NK-92 (cell line): ENCODE measurements around the gene REPS2.

ENCODE experiments used
- DNase-seq: peaks from one replicate; lab custom pipeline; 2025; ENCODE audit not compliant: unreplicated experiment; lab: John Stamatoyannopoulos, UW

Gene REPS2

GRCh38 chrX:17078031-17078720 lies 131.7 kb downstream of the REPS2 start:
- no peak for DNase-seq

- no peak for DNase-seq
Observed at GRCh38 chrX:17081511-17081910, 135.1 kb downstream of the REPS2 start.

- no peak for DNase-seq
Observed at GRCh38 chrX:17081968-17082367, 135.5 kb downstream of the REPS2 start.

GRCh38 chrX:17082831-17083230 lies 136.4 kb downstream of the REPS2 start:
- no peak for DNase-seq

- no peak for DNase-seq
Observed at GRCh38 chrX:17086317-17086716, 139.9 kb downstream of the REPS2 start.

GRCh38 chrX:17095161-17095560 lies 148.7 kb downstream of the REPS2 start:
- no peak for DNase-seq

- DNase-seq: no peak
Observed at GRCh38 chrX:17098516-17099247, 152.2 kb downstream of the REPS2 start.

GRCh38 chrX:17104433-17104832 lies 158.0 kb downstream of the REPS2 start:
- no peak for DNase-seq

GRCh38 chrX:17120816-17121215 lies 174.4 kb downstream of the REPS2 start:
- no peak for DNase-seq

GRCh38 chrX:17154001-17154400 lies 207.5 kb downstream of the REPS2 start:
- no peak for DNase-seq

GRCh38 chrX:17160975-17161374 lies 214.5 kb downstream of the REPS2 start:
- DNase-seq: no peak

GRCh38 chrX:17161991-17162390 lies 215.5 kb downstream of the REPS2 start:
- no peak for DNase-seq

GRCh38 chrX:17164079-17164478 lies 217.6 kb downstream of the REPS2 start:
- DNase-seq: no peak

GRCh38 chrX:17164941-17165340 lies 218.5 kb downstream of the REPS2 start:
- no peak for DNase-seq

GRCh38 chrX:17167915-17168314 lies 221.5 kb downstream of the REPS2 start:
- DNase-seq: no peak

- no peak for DNase-seq
Observed at GRCh38 chrX:17170973-17171372, 224.5 kb downstream of the REPS2 start.

- no peak for DNase-seq
Observed at GRCh38 chrX:17174671-17175070, 228.2 kb downstream of the REPS2 start.

GRCh38 chrX:17182317-17182716 lies 235.9 kb downstream of the REPS2 start:
- no peak for DNase-seq

- DNase-seq: no peak
Observed at GRCh38 chrX:17183566-17183965, 237.1 kb downstream of the REPS2 start.

- no peak for DNase-seq
Observed at GRCh38 chrX:17185431-17185830, 239.0 kb downstream of the REPS2 start.

GRCh38 chrX:17187136-17187756 lies 240.8 kb downstream of the REPS2 start:
- no peak for DNase-seq

- DNase-seq: no peak
Observed at GRCh38 chrX:17192106-17192505, 245.6 kb downstream of the REPS2 start.
